Amygdala (tissue), 56 donors: ENCODE data around the gene FAM228B.
A peak's percentile ranks its signal among the peaks of the same experiment; 100 is the strongest.
"Not testable (repeated sequence)": the region's sequence is repeated elsewhere in the genome, so short reads cannot be mapped to it uniquely, and the experiment has no call there.

Experiments
- DNase-seq, 56 donors: peaks; one replicate each; lab custom pipeline; 2025; lab: John Stamatoyannopoulos, UW

The FAM228B gene

GRCh38 chr2:24123195-24123921 lies at the start of gene FAM228B, which contains the start of gene PFN4:
Gene FAM228B, plus strand, starts transcription at chr2:24123469. Its CDS starts 893 bp downstream, at chr2:24124362.
Gene PFN4, minus strand, starts transcription at chr2:24123334. Its CDS starts 799 bp downstream, at chr2:24122535.
- peak; percentile 25 to 90 (median 78) for DNase-seq

- no peak for DNase-seq
These were observed 49.5 kb upstream of the FAM228B start for GRCh38 chr2:24073816-24074215.

GRCh38 chr2:24075259-24075658 lies 48.0 kb upstream of the FAM228B start:
- DNase-seq: no peak

- DNase-seq: peak; percentile 62 to 100 (median 94)
These were observed 47.1 kb upstream of the FAM228B start, which contains the start of gene SF3B6 for GRCh38 chr2:24075915-24076848. Gene SF3B6, minus strand, starts transcription at chr2:24076326. Its CDS starts 97 bp downstream, at chr2:24076229.

- peak in 30 of 56 donors; percentile 9 to 59 (median 36) for DNase-seq
These were observed 46.3 kb upstream of the FAM228B start for GRCh38 chr2:24076849-24077534.

- DNase-seq: peak in 7 of 56 donors; percentile 15 to 51 (median 41)
These were observed 45.8 kb upstream of the FAM228B start for GRCh38 chr2:24077535-24077877.

GRCh38 chr2:24077879-24078278 lies 45.4 kb upstream of the FAM228B start:
- DNase-seq: no peak

- DNase-seq: no peak
These were observed 42.6 kb upstream of the FAM228B start for GRCh38 chr2:24080701-24081100.

- DNase-seq: no peak
These were observed 40.3 kb upstream of the FAM228B start for GRCh38 chr2:24082787-24083566.

GRCh38 chr2:24083567-24084385 lies 39.5 kb upstream of the FAM228B start:
- peak in 13 of 56 donors; percentile 22 to 70 (median 46) for DNase-seq

- peak; percentile 12 to 88 (median 70) for DNase-seq
These were observed 38.7 kb upstream of the FAM228B start, which contains the start of gene TP53I3 for GRCh38 chr2:24084386-24085199. Gene TP53I3, minus strand, starts transcription at chr2:24084834. Its CDS starts 508 bp downstream, at chr2:24084326.

- DNase-seq: peak in 1 of 56 donors; percentile 6
These were observed 38.1 kb upstream of the FAM228B start for GRCh38 chr2:24085200-24085489.

- no peak for DNase-seq
These were observed 37.0 kb upstream of the FAM228B start for GRCh38 chr2:24086241-24086640.

GRCh38 chr2:24087032-24087431 lies 36.2 kb upstream of the FAM228B start:
- no peak for DNase-seq

GRCh38 chr2:24088821-24089359 lies 34.4 kb upstream of the FAM228B start:
- DNase-seq: no peak

GRCh38 chr2:24093270-24093669 lies 30.0 kb upstream of the FAM228B start:
- not testable (repeated sequence) for DNase-seq

GRCh38 chr2:24095171-24095677 lies 28.0 kb upstream of the FAM228B start:
- DNase-seq: not testable (repeated sequence)

GRCh38 chr2:24100732-24101131 lies 22.5 kb upstream of the FAM228B start:
- DNase-seq: not testable (repeated sequence)
